NCI-H1417 (cell line): ENCODE results near the gene ADIPOR2.
"Not testable (repeated sequence)": the region's sequence is repeated elsewhere in the genome, so short reads cannot be mapped to it uniquely, and the experiment has no call there.

Source experiments
- DNase-seq, 3 experiments: peaks; one replicate each; lab custom pipeline; 2025; lab: John Stamatoyannopoulos, UW

ADIPOR2 gene

GRCh38 chr12:1812650-1813302 is 121.9 kb downstream of the ADIPOR2 start:
- DNase-seq: no peak

DNA sequence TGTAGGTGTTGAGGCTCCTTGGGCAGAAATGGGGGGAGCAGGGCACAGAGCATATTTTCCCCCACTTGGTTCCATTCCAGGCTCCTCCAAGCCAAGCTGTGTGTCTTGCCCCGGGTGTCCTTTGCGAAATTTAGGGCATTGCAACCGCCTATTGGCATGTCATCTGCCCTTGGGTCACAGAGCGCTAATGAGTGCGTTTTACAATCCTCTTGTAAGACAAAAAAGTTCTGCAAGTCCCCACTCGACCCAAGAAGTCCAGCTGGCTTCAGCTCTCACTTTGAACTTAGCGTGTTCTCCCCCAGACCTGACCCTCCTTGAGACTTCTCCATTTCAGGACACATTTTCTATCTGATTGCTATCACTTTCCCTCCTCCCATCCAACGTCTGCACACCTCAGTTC is 123.4 kb downstream of the ADIPOR2 start:
- no peak for DNase-seq

GRCh38 chr12:1815108-1815507 is 124.2 kb downstream of the ADIPOR2 start:
- DNase-seq: no peak

GRCh38 chr12:1815814-1816729 is 125.2 kb downstream of the ADIPOR2 start:
- no peak for DNase-seq

- DNase-seq: no peak
Measured at GRCh38 chr12:1816730-1817348, 126.0 kb downstream of the ADIPOR2 start.

DNA sequence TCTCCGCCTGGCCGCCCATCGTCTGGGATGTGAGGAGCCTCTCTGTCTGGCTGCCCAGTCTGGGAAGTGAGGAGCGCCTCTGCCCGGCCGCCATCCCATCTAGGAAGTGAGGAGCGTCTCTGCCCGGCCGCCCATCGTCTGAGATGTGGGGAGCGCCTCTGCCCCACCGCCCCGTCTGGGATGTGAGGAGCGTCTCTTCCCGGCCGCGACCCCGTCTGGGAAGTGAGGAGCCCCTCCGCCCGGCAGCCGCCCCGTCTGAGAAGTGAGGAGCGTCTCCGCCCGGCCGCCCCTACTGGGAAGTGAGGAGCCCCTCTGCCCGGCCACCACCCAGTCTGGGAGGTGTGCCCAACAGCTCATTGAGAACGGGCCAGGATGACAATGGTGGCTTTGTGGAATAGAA is 127.1 kb downstream of the ADIPOR2 start:
- not testable (repeated sequence) for DNase-seq

GRCh38 chr12:1819050-1819449 is 128.2 kb downstream of the ADIPOR2 start:
- no peak for DNase-seq

- DNase-seq: no peak
Measured at GRCh38 chr12:1819571-1819970, 128.7 kb downstream of the ADIPOR2 start.

- DNase-seq: peak in 2 of 3 experiments; percentile 18 to 28
Measured at GRCh38 chr12:1820191-1820895, 129.5 kb downstream of the ADIPOR2 start, which contains the start of gene LRTM2. LRTM2 (plus strand) TSS chr12:1820565; CDS start chr12:1828149, 7,584 bp downstream.

- no peak for DNase-seq
Measured at GRCh38 chr12:1820896-1821291, 130.0 kb downstream of the ADIPOR2 start.

DNA sequence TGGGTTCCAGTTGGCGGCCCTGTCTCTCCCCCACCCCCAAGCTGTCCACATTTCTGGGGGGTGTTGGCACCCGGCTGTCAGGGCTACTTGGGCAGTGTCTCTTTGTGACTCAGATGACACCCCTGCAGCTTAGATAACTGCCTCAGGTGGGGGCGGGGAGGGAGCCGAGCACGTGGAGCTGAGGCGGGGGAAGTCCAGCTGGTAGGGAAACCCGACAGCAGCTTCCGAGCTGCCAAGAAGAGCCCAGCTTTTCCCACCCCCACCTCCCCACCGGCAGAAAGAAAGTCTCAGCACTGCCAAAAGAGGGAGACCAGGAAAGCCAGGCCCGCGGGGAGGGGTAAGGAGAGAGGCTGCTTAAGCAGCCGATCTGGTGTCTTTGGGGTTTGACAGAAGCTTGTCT is 130.9 kb downstream of the ADIPOR2 start:
- DNase-seq: no peak

DNA sequence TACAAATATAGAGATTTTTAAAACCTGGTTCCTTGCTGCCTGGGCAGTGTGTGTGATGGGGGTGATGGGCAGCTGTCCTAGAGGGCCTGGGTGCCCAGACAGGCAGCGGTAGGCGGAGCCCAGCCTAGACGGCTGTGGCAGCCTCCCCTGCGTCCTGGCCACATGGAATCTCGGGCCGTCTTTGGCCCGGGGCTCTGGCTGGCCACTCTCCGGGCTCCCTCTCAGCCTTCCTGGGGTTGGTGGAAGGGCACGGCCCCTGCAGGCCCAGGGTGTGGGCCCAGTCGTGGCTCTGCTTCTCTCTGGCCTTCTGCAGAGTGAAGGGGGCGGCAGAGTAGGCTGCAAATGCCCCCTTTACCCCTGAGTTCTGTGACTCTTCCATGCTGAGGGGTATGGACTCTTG is 131.8 kb downstream of the ADIPOR2 start:
- DNase-seq: no peak

GRCh38 chr12:1823237-1823636 is 132.4 kb downstream of the ADIPOR2 start:
- DNase-seq: no peak

DNA sequence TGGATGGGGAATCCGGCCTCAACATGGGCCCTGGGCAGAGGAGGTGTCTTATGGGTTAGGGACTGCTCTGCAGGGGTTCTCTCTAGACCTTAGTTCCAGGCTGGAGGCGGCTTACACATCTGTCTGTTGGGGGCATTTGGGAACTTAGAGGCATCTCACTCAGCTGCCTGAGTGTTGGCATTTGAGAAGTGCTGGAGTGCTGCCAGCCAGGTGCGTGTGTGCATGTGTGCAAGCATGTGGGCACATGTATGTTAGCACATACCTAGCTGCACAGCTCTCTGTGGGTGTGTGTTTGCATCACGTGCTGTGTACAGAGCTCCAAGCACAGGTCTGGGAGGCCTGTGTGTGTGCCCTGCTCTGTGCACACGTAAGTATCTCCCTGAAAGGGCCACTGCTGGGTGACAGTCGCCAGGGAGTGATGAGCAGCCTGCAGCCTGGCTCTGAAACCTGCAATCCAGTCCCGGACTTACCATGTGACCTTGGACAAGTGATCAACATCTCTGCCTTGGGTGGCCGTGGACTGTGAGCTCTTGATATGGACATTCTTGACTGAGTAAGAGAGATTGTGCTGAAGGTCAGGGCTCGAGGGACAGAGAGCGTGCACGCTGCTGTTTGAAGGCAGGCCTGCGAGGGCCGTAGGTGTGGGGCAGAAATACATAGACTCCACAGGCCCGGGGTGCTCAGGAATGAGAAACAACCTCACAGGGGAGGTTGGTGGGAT is 134.7 kb downstream of the ADIPOR2 start:
- no peak for DNase-seq

GRCh38 chr12:1826401-1826800 is 135.5 kb downstream of the ADIPOR2 start:
- no peak for DNase-seq

DNA sequence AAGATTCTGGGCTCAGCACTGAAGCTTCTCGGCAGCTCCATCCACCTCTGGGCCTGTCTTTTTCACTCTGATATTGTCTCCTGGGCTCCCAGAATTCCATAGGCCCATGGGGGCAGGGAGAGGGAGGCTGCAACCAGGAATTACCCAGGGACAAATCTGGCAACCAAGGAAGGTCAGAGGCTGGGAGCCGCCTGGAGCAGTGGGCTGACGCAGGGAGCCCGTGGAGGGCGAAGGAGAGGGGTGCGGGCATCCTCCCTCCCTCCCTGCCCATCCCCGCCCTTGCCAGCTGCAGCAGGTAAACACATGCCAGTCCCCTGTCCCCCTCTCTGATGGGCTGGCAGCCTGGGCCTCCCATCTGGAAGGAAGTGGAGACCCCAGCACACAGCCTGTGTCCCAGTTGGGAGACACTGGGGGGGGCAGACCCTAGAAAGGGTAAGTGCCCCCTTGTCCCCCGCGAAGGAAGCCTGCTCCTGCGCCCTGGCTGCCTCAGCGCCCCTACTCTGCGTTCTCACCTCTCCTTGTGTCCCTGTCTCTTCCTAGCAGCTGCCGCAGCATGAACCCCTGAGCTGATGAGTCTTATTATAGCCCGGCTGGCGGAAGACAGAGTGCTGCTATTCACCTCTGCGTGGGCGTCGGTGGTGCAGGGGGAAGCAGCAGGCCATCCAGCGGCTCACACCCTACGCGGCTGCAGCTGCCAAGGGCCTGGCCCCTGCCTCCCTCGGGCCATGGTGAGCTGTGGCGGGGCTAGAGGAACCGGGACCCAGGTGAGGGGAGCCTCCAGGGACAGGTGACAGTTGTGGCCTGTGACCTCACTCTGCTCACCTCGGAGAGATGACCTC is 136.2 kb downstream of the ADIPOR2 start:
- no peak for DNase-seq

- DNase-seq: no peak
Measured at GRCh38 chr12:1827826-1828805, 137.2 kb downstream of the ADIPOR2 start.

GRCh38 chr12:1828856-1829255 is 138.0 kb downstream of the ADIPOR2 start:
- no peak for DNase-seq

DNA sequence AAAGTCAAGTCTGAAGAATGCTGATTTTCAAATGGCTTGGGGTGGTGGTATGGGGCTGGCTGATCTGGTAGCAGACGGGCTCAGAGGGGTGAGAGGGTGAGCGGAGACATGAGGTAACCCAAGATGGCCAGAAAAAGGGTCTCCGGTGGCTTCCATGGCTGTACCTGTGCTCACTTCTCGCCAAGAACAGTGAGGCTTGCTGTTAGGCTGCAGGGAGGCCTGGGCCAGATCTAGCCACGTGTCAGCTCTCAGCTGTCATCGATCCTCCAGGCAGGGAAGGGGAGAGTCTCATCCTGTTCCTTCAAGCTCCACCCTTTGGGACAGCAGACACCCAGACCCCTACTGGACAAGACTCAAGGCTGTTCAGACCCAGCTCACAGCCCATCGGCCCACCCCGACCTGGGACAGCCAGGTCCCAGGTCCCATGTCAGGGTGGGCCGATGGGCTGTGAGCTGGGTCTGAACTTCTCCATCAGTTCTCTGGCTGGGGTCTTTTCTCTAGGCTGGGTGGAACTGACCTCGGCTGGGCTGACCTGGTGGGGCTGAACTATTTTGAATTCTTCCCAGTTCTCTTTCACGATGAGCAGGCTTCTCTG is 138.5 kb downstream of the ADIPOR2 start:
- no peak for DNase-seq
